KMS-11 (cell line): ENCODE results near the gene RCN2.

Experiments used
- H2AFZ ChIP-seq: fragments of 200-600 bp; sonication (generic); 2 replicates; pipeline ENCODE4 v1.6.1; 2016; ENCODE audit warnings: antibody characterized with exemption, mixed run types, low read depth
- H3K27ac ChIP-seq: fragments of 200-600 bp; sonication (generic); 2 replicates; pipeline ENCODE4 v1.6.1; 2016; ENCODE audit warnings: mild to moderate bottlenecking, mixed run types
- H3K27me3 ChIP-seq: fragments of 200-600 bp; sonication (generic); 2 replicates; pipeline ENCODE4 v1.6.1; 2017; ENCODE audit warnings: mild to moderate bottlenecking, low read depth, mixed run types, moderate library complexity; ENCODE audit not compliant: insufficient read depth
- H3K36me3 ChIP-seq: fragments of 200-600 bp; sonication (generic); 2 replicates; pipeline ENCODE4 v1.6.1; 2017; ENCODE audit warnings: mild to moderate bottlenecking, mixed run types; ENCODE audit not compliant: insufficient read depth
- H3K4me1 ChIP-seq: fragments of 200-600 bp; sonication (generic); 2 replicates; pipeline ENCODE4 v1.6.1; 2016; ENCODE audit warnings: mild to moderate bottlenecking, low read depth, mixed run types; ENCODE audit not compliant: poor library complexity, severe bottlenecking
- H3K4me2 ChIP-seq: fragments of 200-600 bp; sonication (generic); 2 replicates; pipeline ENCODE4 v1.7.0; 2016; ENCODE audit warnings: mild to moderate bottlenecking, mixed run types
- H3K4me3 ChIP-seq: fragments of 200-600 bp; sonication (generic); IDR thresholded peaks from 2 replicates; pipeline ENCODE4 v1.6.1; 2017; ENCODE audit warnings: low read depth, low read length, mixed read lengths; ENCODE audit not compliant: insufficient read depth
- H3K79me2 ChIP-seq: fragments of 200-600 bp; sonication (generic); 2 replicates; pipeline ENCODE4 v1.6.1; 2016; ENCODE audit warnings: low read depth, mixed run types; ENCODE audit not compliant: insufficient read depth
- H3K9ac ChIP-seq: fragments of 200-600 bp; sonication (generic); 2 replicates; pipeline ENCODE4 v1.6.1; 2016; ENCODE audit warnings: mild to moderate bottlenecking, mixed run types
- H4K20me1 ChIP-seq: fragments of 200-600 bp; sonication (generic); 2 replicates; pipeline ENCODE4 v1.6.1; 2016; ENCODE audit warnings: mild to moderate bottlenecking, mixed run types; ENCODE audit not compliant: insufficient read depth
- CTCF ChIP-seq: fragments of 200-600 bp; sonication (generic); conservative IDR thresholded peaks from 2 replicates; pipeline ENCODE4 v1.6.1; 2017; ENCODE audit warnings: low read depth, mild to moderate bottlenecking, antibody characterized with exemption, low read length, moderate library complexity, mixed read lengths

The RCN2 gene

GRCh38 chr15:76982356-76982755, 50.8 kb downstream of the RCN2 start:
- no peaks in the 10 kb centered on the region for H3K79me2 ChIP-seq
- no peak overlapping the region for H3K9ac ChIP-seq
- H3K36me3 ChIP-seq = no peaks in the 10 kb centered on the region
- H3K4me1 ChIP-seq = no peaks in the 10 kb centered on the region
- no peaks in the 10 kb centered on the region for H4K20me1 ChIP-seq
- no peak overlapping the region for H3K27ac ChIP-seq
- no peak overlapping the region for H3K4me3 ChIP-seq
- H2AFZ ChIP-seq = no peak overlapping the region
- no peak for TF ChIP-seq CTCF
- H3K27me3 ChIP-seq = no peaks in the 10 kb centered on the region
- H3K4me2 ChIP-seq = no peak overlapping the region

GRCh38 chr15:76982756-76983155, 51.2 kb downstream of the RCN2 start:
- H3K4me2 ChIP-seq = no peak overlapping the region
- no peak for TF ChIP-seq CTCF
- no peaks in the 10 kb centered on the region for H3K36me3 ChIP-seq
- no peak overlapping the region for H3K4me3 ChIP-seq
- no peaks in the 10 kb centered on the region for H3K79me2 ChIP-seq
- H3K27me3 ChIP-seq = no peaks in the 10 kb centered on the region
- H2AFZ ChIP-seq = no peak overlapping the region
- H3K27ac ChIP-seq = no peak overlapping the region
- H4K20me1 ChIP-seq = no peaks in the 10 kb centered on the region
- no peak overlapping the region for H3K9ac ChIP-seq
- no peaks in the 10 kb centered on the region for H3K4me1 ChIP-seq

GRCh38 chr15:76983590-76984375, 52.2 kb downstream of the RCN2 start:
- Histone ChIP-seq H3K9ac (no peak overlapping the region), H4K20me1 (no peaks in the 10 kb centered on the region), H3K4me1 (no peaks in the 10 kb centered on the region), H3K36me3 (no peaks in the 10 kb centered on the region), H3K79me2 (no peaks in the 10 kb centered on the region), H3K4me2 (no peak overlapping the region), H3K27me3 (no peaks in the 10 kb centered on the region), H3K4me3 (no peak overlapping the region), H2AFZ (no peak overlapping the region), H3K27ac (no peak overlapping the region)
- TF ChIP-seq CTCF = no peak

- Histone ChIP-seq H3K4me3 (no peak overlapping the region), H4K20me1 (no peaks in the 10 kb centered on the region), H3K9ac (no peak overlapping the region), H3K79me2 (no peaks in the 10 kb centered on the region), H3K27me3 (no peaks in the 10 kb centered on the region), H3K4me2 (no peak overlapping the region), H3K27ac (no peak overlapping the region), H3K4me1 (no peaks in the 10 kb centered on the region), H3K36me3 (no peaks in the 10 kb centered on the region), H2AFZ (no peak overlapping the region)
- no peak for TF ChIP-seq CTCF
These were observed 55.2 kb downstream of the RCN2 start for GRCh38 chr15:76986743-76987142.
